Measurements from ENCODE around the gene PHETA2. TPM values are rescaled to one million over a fixed set of nuclear protein-coding genes. Genes with fewer than 3 reads are reported as not detected.

PHETA2 gene
- total RNA-seq, 2 donors from 2014 or later = 8.5 to 11.2 TPM

DNA sequence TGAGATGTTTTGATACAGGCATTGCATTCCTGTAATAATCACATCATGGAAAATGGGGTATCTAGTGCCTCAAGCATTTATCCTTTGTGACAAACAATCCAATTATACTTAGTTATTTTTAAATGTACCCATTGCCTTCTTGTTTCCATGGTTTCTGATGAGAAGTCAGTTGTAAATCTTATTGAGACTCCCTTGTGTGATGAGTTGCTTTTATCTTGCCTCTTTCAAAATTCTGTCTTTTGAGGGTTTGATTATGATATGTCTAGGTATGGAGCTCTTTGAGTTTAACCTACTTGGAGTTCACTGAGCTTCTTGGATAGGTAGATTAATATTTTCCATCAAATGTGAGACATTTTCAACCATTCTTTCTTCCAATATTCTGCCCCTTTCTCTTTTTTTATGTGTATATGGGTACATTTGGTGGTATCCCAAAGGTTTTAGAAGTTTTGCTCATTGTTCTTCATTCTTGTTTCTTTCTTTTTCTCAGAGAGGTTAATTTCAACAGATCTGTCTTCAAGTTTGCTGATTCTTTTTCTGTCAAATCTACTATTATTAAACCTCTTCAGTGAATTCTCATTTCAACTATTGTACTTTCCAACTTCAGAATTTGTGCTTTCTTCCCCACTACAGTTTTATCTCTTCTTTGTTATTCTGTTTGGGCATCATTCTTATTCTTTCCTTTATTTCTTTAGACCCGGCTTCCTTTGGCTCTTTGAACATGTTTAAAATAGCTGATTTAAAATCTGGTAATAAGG, 17.1 kb upstream of the PHETA2 start:
- Histone ChIP-seq H3K27ac (no peak overlapping the region), H3K4me1 (replicated peaks) (no peaks in the 10 kb centered on the region), H3K27me3 (replicated peaks; ENCODE audit: insufficient read depth) (no peaks in the 10 kb centered on the region), H3K9me3 (no peaks in the 10 kb centered on the region), H3K36me3 (peaks cover 0 to 13% of the 10 kb centered on the region in 2 donors), H3K4me3 (no peak overlapping the region)
- 100% methylated on average over 1 of the region's 1 CpG for WGBS
- TF ChIP-seq POLR2AphosphoS5 (IDR thresholded peaks at IDR 0.05) = no peak
- TF ChIP-seq POLR2A (IDR thresholded peaks at IDR 0.05) = no peak
- TF ChIP-seq, protein P1, sequence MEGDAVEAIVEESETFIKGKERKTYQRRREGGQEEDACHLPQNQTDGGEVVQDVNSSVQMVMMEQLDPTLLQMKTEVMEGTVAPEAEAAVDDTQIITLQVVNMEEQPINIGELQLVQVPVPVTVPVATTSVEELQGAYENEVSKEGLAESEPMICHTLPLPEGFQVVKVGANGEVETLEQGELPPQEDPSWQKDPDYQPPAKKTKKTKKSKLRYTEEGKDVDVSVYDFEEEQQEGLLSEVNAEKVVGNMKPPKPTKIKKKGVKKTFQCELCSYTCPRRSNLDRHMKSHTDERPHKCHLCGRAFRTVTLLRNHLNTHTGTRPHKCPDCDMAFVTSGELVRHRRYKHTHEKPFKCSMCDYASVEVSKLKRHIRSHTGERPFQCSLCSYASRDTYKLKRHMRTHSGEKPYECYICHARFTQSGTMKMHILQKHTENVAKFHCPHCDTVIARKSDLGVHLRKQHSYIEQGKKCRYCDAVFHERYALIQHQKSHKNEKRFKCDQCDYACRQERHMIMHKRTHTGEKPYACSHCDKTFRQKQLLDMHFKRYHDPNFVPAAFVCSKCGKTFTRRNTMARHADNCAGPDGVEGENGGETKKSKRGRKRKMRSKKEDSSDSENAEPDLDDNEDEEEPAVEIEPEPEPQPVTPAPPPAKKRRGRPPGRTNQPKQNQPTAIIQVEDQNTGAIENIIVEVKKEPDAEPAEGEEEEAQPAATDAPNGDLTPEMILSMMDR (IDR thresholded peaks at IDR 0.05) = no peak
- DNase-seq (ENCODE audit: low spot score) = no peak
- intact Hi-C loops (cut with DNase I) = no loop called here

DNA sequence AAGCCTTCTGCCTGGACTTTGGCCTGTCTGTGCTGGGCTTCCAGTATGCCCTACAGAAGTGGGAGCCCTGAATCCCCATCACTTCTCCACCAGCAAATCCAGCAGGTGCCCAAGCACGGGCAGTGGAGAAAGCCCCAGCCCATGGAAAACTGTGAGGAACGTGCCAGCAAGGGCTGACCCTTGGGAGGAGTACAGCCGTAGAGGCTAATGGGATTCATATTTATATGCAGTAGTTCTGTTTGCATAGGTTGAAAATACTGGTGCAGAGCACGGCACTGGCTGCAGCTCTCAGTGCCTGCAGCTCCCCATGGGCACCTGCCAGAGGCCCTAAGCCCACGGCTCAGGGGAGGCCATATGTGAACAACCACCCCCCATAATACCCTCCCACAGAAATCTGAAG, 13.6 kb upstream of the PHETA2 start:
- TF ChIP-seq POLR2A (IDR thresholded peaks at IDR 0.05) (no peak), POLR2AphosphoS5 (IDR thresholded peaks at IDR 0.05) (no peak)
- TF ChIP-seq, protein P1 (IDR thresholded peaks at IDR 0.05) = no peak
- H3K36me3 ChIP-seq = peaks cover 0 to 13% of the 10 kb centered on the region in 2 donors
- H3K9me3 ChIP-seq = no peaks in the 10 kb centered on the region
- intact Hi-C loops (cut with DNase I) = no loop called here
- H3K27ac ChIP-seq = no peak overlapping the region
- H3K27me3 ChIP-seq (replicated peaks; ENCODE audit: insufficient read depth) = no peaks in the 10 kb centered on the region
- no peak overlapping the region for H3K4me3 ChIP-seq
- H3K4me1 ChIP-seq (replicated peaks) = no peaks in the 10 kb centered on the region
- 90% methylated on average over 5 of the region's 5 CpGs for WGBS
- DNase-seq (ENCODE audit: low spot score) = no peak

DNA sequence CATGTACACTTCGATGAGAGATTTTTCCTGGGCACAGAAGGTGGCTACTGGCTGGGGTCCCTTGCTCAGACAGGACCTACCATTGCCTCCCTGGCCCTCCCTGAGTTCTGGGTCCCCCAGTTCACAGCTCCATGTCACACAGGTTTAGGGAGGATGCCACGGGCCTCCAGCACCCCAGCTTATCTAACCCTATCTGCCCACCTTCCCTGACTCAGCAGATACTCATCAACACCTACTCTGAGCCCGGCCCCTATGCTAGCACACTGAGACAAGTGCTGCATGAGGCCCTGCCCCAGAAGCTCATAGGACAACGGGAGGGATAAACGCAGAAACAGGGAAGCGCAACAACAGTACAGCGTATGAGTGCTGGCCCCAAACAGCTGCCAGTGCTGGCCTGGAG, 13.0 kb upstream of the PHETA2 start:
- 92% methylated on average over 7 of the region's 7 CpGs for WGBS
- Histone ChIP-seq H3K27me3 (replicated peaks; ENCODE audit: insufficient read depth) (no peaks in the 10 kb centered on the region), H3K36me3 (peaks cover 0 to 13% of the 10 kb centered on the region in 2 donors), H3K9me3 (no peaks in the 10 kb centered on the region), H3K4me3 (no peak overlapping the region), H3K27ac (no peak overlapping the region), H3K4me1 (replicated peaks) (no peaks in the 10 kb centered on the region)
- TF ChIP-seq, protein P1 (IDR thresholded peaks at IDR 0.05) = no peak
- TF ChIP-seq POLR2A (IDR thresholded peaks at IDR 0.05) (no peak), POLR2AphosphoS5 (IDR thresholded peaks at IDR 0.05) (no peak)
- intact Hi-C loops (cut with DNase I) = no loop called here
- no peak for DNase-seq (ENCODE audit: low spot score)

DNA sequence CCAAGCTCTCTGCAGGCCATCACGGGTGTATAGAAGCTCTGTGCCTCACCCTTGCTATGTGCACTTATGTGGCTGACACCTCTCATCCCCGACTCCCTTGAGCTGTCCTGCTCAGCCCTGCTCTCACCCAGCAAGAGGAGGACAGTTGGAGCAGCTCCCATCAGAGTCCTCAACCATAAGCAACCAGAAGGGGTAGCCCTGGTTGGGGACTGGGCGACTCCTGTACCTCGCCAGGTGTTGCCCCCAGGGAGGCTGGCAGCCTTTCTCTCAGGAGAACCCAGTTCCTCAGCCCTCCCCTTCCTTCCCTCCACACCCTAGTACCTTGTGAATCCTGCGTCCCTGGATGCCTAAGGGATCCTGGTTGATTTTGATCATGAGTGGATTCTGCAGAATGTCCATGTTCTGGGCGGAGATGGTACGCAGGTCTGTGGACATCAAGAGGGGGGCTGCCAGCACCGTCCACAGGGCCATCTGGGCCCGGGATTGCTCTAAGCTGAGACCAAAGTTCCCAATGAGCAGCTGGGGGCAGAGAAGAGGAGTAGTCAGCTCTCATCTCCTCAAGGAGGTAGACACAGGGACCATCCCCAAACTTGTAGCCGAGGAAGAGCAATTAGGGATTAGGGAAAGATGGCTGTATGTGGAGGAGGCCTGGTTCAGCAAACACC, 11.4 kb upstream of the PHETA2 start:
- Histone ChIP-seq H3K27me3 (replicated peaks; ENCODE audit: insufficient read depth) (no peaks in the 10 kb centered on the region), H3K9me3 (no peaks in the 10 kb centered on the region), H3K27ac (no peak overlapping the region), H3K4me3 (no peak overlapping the region), H3K4me1 (replicated peaks) (no peaks in the 10 kb centered on the region), H3K36me3 (peaks cover 0 to 13% of the 10 kb centered on the region in 2 donors)
- WGBS = 97% methylated on average over 10 of the region's 10 CpGs
- no peak for TF ChIP-seq POLR2A (IDR thresholded peaks at IDR 0.05)
- TF ChIP-seq, protein P1 (IDR thresholded peaks at IDR 0.05) = no peak
- no peak for TF ChIP-seq POLR2AphosphoS5 (IDR thresholded peaks at IDR 0.05)
- DNase-seq (ENCODE audit: low spot score) = no peak
- intact Hi-C loops (cut with DNase I) = no loop called here
